ENCODE measurements around the gene METTL25.

Gene METTL25

GRCh38 chr12:82406651-82407050, 48.3 kb downstream of the METTL25 start:
- no peak for DNase-seq (ENCODE audit: low read depth in 1 of 2, low spot score in 1 of 2)

- no peak for DNase-seq (ENCODE audit: low read depth in 1 of 2, low spot score in 1 of 2)
Observed at GRCh38 chr12:82407481-82407880, 49.2 kb downstream of the METTL25 start.

DNA sequence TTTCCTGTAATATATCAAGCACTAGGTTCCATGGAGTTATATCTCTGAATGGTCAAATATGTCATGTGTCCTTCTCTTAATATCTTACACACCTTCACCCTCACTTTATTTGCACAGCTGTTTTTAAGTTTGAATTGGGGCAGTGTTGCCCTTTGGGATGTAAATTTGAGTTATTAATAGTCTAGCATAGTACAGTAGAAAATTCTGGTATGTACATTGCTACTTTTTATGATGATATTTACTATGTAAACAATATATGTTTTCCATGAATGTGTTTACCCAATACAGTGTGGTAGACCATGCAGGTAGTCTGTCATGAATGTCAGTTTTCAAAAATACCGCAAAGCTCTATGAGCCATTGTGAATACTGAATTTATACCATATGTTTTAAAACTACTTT, 50.5 kb downstream of the METTL25 start:
- no peak for DNase-seq (ENCODE audit: low read depth in 1 of 2, low spot score in 1 of 2)

- no peak for DNase-seq (ENCODE audit: low read depth in 1 of 2, low spot score in 1 of 2)
Observed at GRCh38 chr12:82411546-82412230, 53.4 kb downstream of the METTL25 start.

GRCh38 chr12:82412246-82412645, 53.9 kb downstream of the METTL25 start:
- DNase-seq (ENCODE audit: low read depth in 1 of 2, low spot score in 1 of 2), result no peak

DNA sequence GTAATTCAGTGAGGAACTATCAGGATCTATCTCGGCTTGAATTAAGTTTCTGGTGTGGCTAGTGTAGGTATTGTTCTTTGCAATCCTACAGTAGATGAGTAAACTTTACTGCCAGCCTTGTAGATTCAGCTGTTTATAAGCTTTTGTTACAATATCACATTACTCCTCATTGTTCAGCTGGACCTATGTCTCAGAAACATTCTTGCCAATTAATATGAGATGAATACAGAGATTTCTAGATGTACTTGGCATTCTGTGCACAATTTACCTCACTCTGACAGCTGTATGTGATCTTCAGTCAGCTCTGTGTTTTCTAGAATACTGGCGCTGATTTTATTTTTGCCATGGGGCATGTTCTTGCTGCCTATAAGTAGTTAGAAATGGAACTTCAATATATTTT, 55.7 kb downstream of the METTL25 start:
- DNase-seq (ENCODE audit: low read depth in 1 of 2, low spot score in 1 of 2), result no peak

- DNase-seq (ENCODE audit: low read depth in 1 of 2, low spot score in 1 of 2), result no peak
Observed at GRCh38 chr12:82414926-82415325, 56.6 kb downstream of the METTL25 start.

GRCh38 chr12:82415402-82415801, 57.1 kb downstream of the METTL25 start:
- no peak for DNase-seq (ENCODE audit: low read depth in 1 of 2, low spot score in 1 of 2)

DNA sequence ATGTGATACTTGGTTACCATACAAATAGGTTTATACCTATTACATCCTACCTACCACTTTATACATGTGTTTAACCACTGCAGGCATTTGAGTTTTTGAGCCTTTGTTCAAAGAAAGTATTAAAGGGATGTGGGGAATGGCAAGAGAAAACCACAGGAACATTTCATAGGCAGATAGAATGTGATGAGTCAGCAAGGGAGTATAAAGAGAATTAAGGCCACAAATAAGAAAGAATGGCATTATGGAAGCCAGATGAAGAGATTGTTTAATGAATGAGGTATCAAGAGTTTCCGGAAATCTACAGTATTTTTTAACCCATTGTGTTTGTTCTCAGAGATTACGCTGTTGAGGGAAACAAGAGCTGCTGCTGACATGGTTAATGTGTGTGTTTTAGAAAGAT, 66.9 kb downstream of the METTL25 start:
- DNase-seq (ENCODE audit: low read depth in 1 of 2, low spot score in 1 of 2), result no peak

- no peak for DNase-seq (ENCODE audit: low read depth in 1 of 2, low spot score in 1 of 2)
Observed at GRCh38 chr12:82426081-82426480, 67.8 kb downstream of the METTL25 start.

- DNase-seq (ENCODE audit: low read depth in 1 of 2, low spot score in 1 of 2), result no peak
Observed at GRCh38 chr12:82426586-82426985, 68.3 kb downstream of the METTL25 start.

DNA sequence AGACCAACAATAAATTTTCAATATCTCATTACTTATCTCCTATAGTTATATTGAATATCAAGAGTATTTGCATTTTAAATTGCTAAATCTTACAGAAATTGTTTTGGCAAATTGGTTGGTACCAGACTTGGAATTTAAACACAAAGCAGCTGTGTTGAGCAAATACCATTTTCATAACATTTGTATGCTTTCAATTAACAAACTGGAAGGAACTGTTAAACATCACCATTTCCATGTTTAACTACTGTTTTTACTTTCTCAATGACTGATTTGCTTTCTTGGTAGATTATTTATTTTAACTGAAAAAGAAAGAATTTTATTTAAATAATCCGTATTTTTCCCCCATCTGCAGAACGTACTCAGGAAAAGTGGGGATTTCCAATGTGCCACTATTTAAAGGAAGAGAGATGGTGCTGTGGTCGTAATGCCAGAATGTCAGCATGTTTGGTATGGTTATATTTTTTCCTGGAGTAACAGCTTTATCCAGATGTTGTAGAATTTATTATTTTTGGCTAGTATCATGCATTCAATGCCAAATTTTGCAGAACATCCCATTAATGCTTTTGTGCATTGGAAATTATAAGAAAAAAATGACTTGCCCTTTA, 72.3 kb downstream of the METTL25 start:
- no peak for DNase-seq (ENCODE audit: low read depth in 1 of 2, low spot score in 1 of 2)

GRCh38 chr12:82434392-82434911, 76.1 kb downstream of the METTL25 start:
- no peak for DNase-seq (ENCODE audit: low read depth in 1 of 2, low spot score in 1 of 2)

DNA sequence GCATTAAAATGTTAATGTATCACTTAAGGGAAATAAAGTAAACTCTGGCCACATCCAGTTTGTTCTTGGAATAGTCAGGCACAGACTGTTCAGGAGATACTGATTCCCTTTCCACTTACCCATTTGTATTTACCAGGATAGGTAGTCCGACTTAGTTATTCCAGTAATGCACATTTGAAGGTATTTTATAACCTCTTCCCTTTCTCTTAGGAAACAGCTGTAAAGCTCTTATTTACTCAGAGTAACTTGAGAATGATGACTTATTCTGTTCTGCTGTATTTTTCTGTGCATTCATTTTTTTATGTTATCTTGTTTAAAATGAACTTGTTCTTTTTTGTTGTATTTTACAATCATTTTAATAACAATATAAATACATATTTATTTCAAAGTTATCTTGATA, 78.0 kb downstream of the METTL25 start:
- DNase-seq (ENCODE audit: low read depth in 1 of 2, low spot score in 1 of 2), result no peak

DNA sequence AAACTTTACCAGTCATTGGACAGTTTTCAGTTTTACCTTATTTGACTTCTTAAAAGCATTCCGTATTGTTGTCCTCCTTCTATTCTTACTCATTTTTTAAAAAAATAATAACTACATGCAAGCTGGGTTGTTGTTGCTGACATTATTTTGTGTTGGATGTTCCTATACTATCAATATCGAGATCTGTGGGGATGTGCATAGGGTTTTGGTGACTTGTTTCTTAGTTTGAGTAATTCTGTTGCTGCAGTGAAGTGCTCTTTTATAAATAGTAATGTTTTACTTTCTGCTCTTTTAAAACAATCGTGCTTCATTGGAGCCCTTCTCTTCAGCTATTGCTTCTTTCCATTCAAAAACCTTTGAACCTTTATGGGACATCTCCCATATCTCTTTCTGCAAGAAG, 79.4 kb downstream of the METTL25 start:
- DNase-seq (ENCODE audit: low read depth in 1 of 2, low spot score in 1 of 2), result no peak

DNA sequence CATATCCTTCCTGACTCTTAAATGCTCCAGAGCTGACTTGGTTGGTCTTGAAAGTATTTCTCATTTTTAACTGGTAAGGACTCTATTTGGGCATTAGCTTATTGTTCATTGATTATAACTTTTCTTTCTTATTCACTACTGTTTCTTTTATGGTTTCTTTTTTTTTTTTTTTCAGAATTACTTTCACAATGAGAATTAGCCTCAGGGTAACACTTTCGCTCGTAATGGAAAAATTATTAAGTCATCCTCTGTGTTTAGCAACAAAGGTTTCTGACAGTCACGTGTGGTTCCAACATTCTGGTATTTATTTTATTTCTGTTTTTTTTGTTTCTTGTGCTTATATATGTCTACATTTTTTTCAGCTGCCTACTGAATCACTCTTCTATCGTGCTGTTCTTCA, 80.0 kb downstream of the METTL25 start:
- DNase-seq (ENCODE audit: low read depth in 1 of 2, low spot score in 1 of 2), result no peak

DNA sequence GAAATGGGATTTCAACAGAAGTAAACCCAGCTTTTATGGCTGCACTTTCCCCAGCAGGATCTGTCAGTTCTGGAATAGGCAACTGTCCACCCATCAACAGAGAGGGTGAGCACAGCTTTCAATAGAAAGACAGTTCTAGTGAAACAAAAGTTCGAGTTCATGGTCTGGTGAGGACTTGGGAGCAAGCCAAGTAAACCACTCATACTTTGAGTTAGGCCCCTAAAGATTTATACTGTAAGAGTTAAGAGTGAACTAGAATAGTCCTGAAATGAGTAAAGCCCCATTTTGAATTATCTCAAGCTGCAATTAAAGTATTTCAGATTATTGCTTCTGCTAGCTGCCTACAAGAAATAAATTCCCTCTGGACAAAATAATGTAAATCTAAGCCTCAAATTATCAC, 82.6 kb downstream of the METTL25 start:
- DNase-seq (ENCODE audit: low read depth in 1 of 2, low spot score in 1 of 2), result no peak

- no peak for DNase-seq (ENCODE audit: low read depth in 1 of 2, low spot score in 1 of 2)
Observed at GRCh38 chr12:82448911-82449578, 90.7 kb downstream of the METTL25 start.

DNA sequence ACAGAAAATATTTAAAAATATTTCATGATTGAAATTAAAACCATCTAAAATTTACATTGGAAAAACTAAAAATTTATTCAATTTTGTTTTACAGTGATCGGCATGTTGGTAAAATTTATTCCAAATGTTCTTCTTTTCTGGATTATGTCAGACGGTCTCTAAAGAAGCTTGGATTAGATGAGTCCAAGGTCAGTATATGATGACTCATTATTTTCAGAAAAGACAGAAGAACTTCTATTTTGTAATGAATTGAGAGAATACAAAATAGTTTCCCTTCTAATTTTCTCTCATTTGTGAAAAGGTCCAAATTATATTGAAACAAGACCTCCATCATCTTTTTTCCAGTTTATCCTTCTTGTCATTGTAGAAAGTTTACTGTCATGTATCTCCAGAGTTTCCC, 98.3 kb downstream of the METTL25 start:
- no peak for DNase-seq (ENCODE audit: low read depth in 1 of 2, low spot score in 1 of 2)

DNA sequence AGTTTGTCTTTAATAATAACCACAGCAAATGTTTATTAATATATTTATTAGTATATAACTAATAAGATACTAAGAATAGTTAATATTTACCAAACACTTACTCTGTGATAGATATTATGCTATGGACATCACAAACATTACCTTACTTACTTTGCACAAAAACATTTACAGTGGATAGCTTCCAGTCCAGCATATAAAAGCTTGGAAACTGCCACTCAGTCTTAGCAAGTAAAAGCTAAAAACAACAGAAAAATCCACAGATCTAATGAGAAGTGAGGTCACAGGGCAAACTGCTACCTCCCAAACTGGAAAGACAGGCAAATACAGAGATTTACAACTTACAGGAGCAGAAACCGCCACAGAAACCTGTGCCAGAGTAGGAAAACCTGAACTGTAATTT, 99.8 kb downstream of the METTL25 start:
- no peak for DNase-seq (ENCODE audit: low read depth in 1 of 2, low spot score in 1 of 2)

DNA sequence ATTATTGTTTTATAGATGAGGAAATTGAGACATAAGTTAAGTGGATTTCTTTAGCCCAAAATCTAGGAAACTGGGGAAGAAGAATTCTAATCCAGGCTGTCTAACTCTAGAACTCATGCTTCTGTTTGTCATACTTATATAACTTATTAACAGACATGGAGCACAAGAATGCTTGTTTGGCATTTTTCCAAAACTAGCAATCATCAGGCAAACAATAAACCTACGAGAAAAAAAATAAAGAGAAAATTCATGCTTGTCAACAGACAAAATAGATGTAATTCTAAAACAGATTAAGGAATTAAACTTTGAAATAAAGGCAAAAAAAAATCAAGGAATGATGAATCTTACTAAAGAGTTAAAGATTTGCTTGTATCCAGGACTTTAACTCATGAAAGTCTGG, 103.1 kb downstream of the METTL25 start:
- no peak for DNase-seq (ENCODE audit: low read depth in 1 of 2, low spot score in 1 of 2)

DNA sequence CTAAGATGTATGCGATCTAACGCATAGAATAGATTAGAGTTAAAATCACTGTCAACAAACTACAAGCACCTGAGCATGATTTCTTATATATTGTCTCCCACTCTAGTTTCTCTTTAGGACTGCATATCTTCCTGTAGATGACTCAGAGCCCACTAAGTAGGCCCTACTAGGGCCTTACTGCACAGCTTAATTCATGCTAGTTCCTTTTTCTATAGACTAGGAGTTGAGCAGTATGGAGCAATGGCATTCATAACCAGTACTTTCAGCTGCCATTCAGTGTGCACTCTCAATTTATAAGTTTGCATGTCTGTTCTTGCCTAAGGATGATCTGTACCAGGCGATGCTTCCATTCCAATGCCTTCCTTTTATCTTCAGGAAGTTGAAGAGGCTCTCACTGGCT, 103.5 kb downstream of the METTL25 start:
- DNase-seq (ENCODE audit: low read depth in 1 of 2, low spot score in 1 of 2), result no peak

Data from stimulated activated CD4-positive, alpha-beta T cell treated with anti-CD3 and anti-CD28 coated beads, Interleukin-15, amount 100 ng/mL, for 1 hour (primary cell).